Measurements from ENCODE around the gene ATAD5. TPM values are rescaled to one million over a fixed set of nuclear protein-coding genes. Genes with fewer than 3 reads are reported as not detected.

The ATAD5 gene
- 1 to 10 TPM; 2.5 to 6.7 (median 3.3) TPM for total RNA-seq

GRCh38 chr17:30831663-30832437 lies at the start of gene ATAD5:
TSS of gene ATAD5 (plus strand) at chr17:30831966. CDS start at chr17:30832348, 382 bp downstream.
- no peaks in the 10 kb centered on the region for H3K9me3 ChIP-seq
- TF ChIP-seq CTCF (IDR thresholded peaks at IDR 0.05): peak in 1 of 6 experiments; percentile 53
- TF ChIP-seq POLR2A (IDR thresholded peaks at IDR 0.05): no peak
- H3K36me3 ChIP-seq: peaks cover 0 to 4% (median 0%) of the 10 kb centered on the region in 3 donors
- peak; percentile 45 for DNase-seq
- H3K27me3 ChIP-seq: no peaks in the 10 kb centered on the region
- 0 to 1% methylated on average over 16 to 35 of the region's 59 CpGs for WGBS, 2 donors
- H3K27ac ChIP-seq: peak within 1 kb of the TSS; percentile 34 to 86 (median 72)
- intact Hi-C loops (cut with DNase I): no loop called here
- H3K4me3 ChIP-seq: peak within 1 kb of the TSS; percentile 62 to 97 (median 84)
- H3K4me1 ChIP-seq: peaks cover 4 to 28% (median 11%) of the 10 kb centered on the region in 3 donors

- Histone ChIP-seq H3K4me3 (no peak overlapping the region), H3K36me3 (peaks cover 0 to 84% (median 11%) of the 10 kb centered on the region in 3 donors), H3K27me3 (no peaks in the 10 kb centered on the region), H3K9me3 (no peaks in the 10 kb centered on the region), H3K27ac (no peak overlapping the region), H3K4me1 (peaks cover 0 to 9% (median 6%) of the 10 kb centered on the region in 3 donors)
- TF ChIP-seq CTCF (IDR thresholded peaks at IDR 0.05) (no peak), POLR2A (IDR thresholded peaks at IDR 0.05) (no peak)
- no peak for DNase-seq
- 73 to 85% methylated on average over 2 of the region's 2 CpGs for WGBS, 2 donors
- intact Hi-C loops (cut with DNase I): no loop called here
Measured at GRCh38 chr17:30782206-30782605, 49.6 kb upstream of the ATAD5 start.

GRCh38 chr17:30788918-30789317 lies 42.8 kb upstream of the ATAD5 start:
- DNase-seq: no peak
- H3K27ac ChIP-seq: peak overlapping the region in 2 of 4 donors; percentile 0 to 38
- 87 to 95% methylated on average over 2 of the region's 2 CpGs for WGBS, 2 donors
- H3K4me3 ChIP-seq: no peak overlapping the region
- peaks cover 7 to 99% (median 30%) of the 10 kb centered on the region in 3 donors for H3K36me3 ChIP-seq
- TF ChIP-seq POLR2A (IDR thresholded peaks at IDR 0.05) (no peak), CTCF (IDR thresholded peaks at IDR 0.05) (no peak)
- H3K9me3 ChIP-seq: no peaks in the 10 kb centered on the region
- H3K27me3 ChIP-seq: no peaks in the 10 kb centered on the region
- H3K4me1 ChIP-seq: peaks cover 0 to 14% (median 9%) of the 10 kb centered on the region in 3 donors
- intact Hi-C loops (cut with DNase I): no loop called here

- Histone ChIP-seq H3K9me3 (no peaks in the 10 kb centered on the region), H3K4me1 (peaks cover 0 to 14% (median 9%) of the 10 kb centered on the region in 3 donors), H3K27ac (peak overlapping the region in 2 of 4 donors; percentile 5 to 13), H3K27me3 (no peaks in the 10 kb centered on the region), H3K36me3 (peaks cover 7 to 99% (median 27%) of the 10 kb centered on the region in 3 donors), H3K4me3 (no peak overlapping the region)
- TF ChIP-seq POLR2A (IDR thresholded peaks at IDR 0.05) (no peak), CTCF (IDR thresholded peaks at IDR 0.05) (no peak)
- intact Hi-C loops (cut with DNase I): no loop called here
- no peak for DNase-seq
- WGBS, 2 donors: 63 to 67% methylated on average over 2 of the region's 2 CpGs
Measured at GRCh38 chr17:30790279-30790678, 41.5 kb upstream of the ATAD5 start.

- Histone ChIP-seq H3K4me1 (no peaks in the 10 kb centered on the region), H3K4me3 (no peak overlapping the region), H3K36me3 (peaks cover 7 to 99% (median 33%) of the 10 kb centered on the region in 3 donors), H3K27me3 (no peaks in the 10 kb centered on the region), H3K27ac (no peak overlapping the region), H3K9me3 (no peaks in the 10 kb centered on the region)
- intact Hi-C loops (cut with DNase I): no loop called here
- TF ChIP-seq CTCF (IDR thresholded peaks at IDR 0.05): no peak
- no peak for TF ChIP-seq POLR2A (IDR thresholded peaks at IDR 0.05)
- 94 to 98% methylated on average over 9 of the region's 9 CpGs for WGBS, 2 donors
- DNase-seq: no peak
Measured at GRCh38 chr17:30793282-30793977, 38.3 kb upstream of the ATAD5 start.
